Upper lobe of left lung (tissue), 4 donors: Measurements from ENCODE around the gene DSCAM.

Experiments
- POLR2A ChIP-seq, 4 donors: fragments of 450-650 bp; IDR thresholded peaks; one replicate each; pipeline ENCODE4 v1.5.1; 2016 to 2017; ENCODE audit warnings: antibody characterized with exemption in 4 of 4, mild to moderate bottlenecking in 2 of 4
- TF ChIP-seq, protein P1 (sequence below), 6 experiments: fragments of 450-650 bp in 4 of 6; fragments of 200-600 bp in 2 of 6; sonication (generic) in 2 of 6; IDR thresholded peaks; one replicate each; pipeline ENCODE4 v1.5.1; 2016 to 2019; ENCODE audit warnings: antibody characterized with exemption in 6 of 6

- TF ChIP-seq, protein P1, sequence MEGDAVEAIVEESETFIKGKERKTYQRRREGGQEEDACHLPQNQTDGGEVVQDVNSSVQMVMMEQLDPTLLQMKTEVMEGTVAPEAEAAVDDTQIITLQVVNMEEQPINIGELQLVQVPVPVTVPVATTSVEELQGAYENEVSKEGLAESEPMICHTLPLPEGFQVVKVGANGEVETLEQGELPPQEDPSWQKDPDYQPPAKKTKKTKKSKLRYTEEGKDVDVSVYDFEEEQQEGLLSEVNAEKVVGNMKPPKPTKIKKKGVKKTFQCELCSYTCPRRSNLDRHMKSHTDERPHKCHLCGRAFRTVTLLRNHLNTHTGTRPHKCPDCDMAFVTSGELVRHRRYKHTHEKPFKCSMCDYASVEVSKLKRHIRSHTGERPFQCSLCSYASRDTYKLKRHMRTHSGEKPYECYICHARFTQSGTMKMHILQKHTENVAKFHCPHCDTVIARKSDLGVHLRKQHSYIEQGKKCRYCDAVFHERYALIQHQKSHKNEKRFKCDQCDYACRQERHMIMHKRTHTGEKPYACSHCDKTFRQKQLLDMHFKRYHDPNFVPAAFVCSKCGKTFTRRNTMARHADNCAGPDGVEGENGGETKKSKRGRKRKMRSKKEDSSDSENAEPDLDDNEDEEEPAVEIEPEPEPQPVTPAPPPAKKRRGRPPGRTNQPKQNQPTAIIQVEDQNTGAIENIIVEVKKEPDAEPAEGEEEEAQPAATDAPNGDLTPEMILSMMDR (IDR thresholded peaks at IDR 0.05) = no peak
- no peak for TF ChIP-seq POLR2A (IDR thresholded peaks at IDR 0.05)
Observed at GRCh38 chr21:39969691-39970364, 877.1 kb downstream of the DSCAM start.
